ENCODE data around the gene MLLT1.

DNA sequence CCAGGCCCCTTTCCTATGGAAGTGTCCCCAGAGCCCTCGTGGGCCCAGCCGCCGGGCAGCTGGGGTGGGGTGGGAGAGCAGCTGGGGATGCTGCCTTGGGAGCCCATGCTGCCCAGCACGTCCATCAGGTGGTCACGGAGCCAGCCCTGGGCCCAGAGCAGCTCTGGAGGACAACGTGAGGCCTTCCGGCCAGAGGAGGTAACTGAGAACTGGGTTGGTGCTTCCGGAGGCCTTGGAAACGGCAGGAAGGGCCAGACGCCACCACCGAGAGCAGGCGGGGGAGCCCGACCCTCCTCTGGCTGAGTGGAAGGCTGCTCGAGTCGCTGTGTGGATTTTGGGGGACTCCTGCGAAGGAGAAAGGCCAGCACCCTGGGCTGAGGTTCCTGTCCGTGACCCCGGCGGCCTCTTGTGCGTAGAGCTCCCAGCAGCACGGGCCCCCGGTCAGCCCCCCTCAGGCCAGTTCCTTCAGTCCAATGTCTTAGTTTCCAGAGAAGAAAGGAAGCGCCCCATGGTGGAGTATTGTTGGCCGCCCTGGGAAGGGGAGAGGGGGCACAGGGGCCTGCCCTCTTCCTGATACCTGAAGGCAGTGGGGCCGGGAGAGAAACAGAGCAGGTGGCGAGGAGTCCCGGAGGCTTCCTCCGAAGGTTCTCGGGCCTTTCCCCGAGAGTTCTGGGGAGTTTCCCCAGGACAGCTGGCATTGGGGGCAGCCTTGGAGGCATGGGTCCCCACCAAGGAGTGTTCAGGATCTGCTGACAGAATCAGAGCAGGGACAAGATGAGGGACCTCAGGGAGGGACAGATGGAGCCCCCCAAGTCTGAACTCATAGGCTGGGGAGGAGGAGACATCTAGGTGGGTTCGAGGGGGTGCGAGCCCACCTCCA, 68.8 kb downstream of the MLLT1 start:
- TF ChIP-seq, protein P1, sequence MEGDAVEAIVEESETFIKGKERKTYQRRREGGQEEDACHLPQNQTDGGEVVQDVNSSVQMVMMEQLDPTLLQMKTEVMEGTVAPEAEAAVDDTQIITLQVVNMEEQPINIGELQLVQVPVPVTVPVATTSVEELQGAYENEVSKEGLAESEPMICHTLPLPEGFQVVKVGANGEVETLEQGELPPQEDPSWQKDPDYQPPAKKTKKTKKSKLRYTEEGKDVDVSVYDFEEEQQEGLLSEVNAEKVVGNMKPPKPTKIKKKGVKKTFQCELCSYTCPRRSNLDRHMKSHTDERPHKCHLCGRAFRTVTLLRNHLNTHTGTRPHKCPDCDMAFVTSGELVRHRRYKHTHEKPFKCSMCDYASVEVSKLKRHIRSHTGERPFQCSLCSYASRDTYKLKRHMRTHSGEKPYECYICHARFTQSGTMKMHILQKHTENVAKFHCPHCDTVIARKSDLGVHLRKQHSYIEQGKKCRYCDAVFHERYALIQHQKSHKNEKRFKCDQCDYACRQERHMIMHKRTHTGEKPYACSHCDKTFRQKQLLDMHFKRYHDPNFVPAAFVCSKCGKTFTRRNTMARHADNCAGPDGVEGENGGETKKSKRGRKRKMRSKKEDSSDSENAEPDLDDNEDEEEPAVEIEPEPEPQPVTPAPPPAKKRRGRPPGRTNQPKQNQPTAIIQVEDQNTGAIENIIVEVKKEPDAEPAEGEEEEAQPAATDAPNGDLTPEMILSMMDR (conservative IDR thresholded peaks at IDR 0.05), result no peak
- TF ChIP-seq EZH2 (IDR thresholded peaks at IDR 0.05; ENCODE audit: low read depth), result no peak
